Testis (tissue), 3 donors: Measurements from ENCODE around the gene IFITM2. TPM values are rescaled to one million over a fixed set of nuclear protein-coding genes. Genes with fewer than 3 reads are reported as not detected.
"Not testable (repeated sequence)": the region's sequence is repeated elsewhere in the genome, so short reads cannot be mapped to it uniquely, and the experiment has no call there.

ENCODE experiments used
- DNase-seq: peaks from one replicate; pipeline ENCODE4 v3.0.0-alpha.2; 2019
- H3K27ac ChIP-seq, 2 donors: fragments of 200-600 bp; sonication (generic); one replicate each; pipeline ENCODE4 v1.5.1; 2019
- H3K27me3 ChIP-seq: fragments of 200-600 bp; sonication (generic); one replicate; pipeline ENCODE4 v1.5.1; 2019
- H3K36me3 ChIP-seq: fragments of 200-600 bp; sonication (generic); one replicate; pipeline ENCODE4 v1.5.1; 2017; ENCODE audit warnings: low read depth; ENCODE audit errors: missing control alignments
- H3K4me1 ChIP-seq: fragments of 200-600 bp; sonication (generic); one replicate; pipeline ENCODE4 v1.5.1; 2019
- H3K4me3 ChIP-seq, 2 donors: fragments of 200-600 bp; sonication (generic); one replicate each; pipeline ENCODE4 v1.5.1; 2017 to 2019
- H3K9me3 ChIP-seq: fragments of 200-600 bp; sonication (generic); one replicate; pipeline ENCODE4 v1.5.1; 2017
- CTCF ChIP-seq, 3 experiments: fragments of 450-650 bp in 2 of 3; fragments of 200-600 bp in 1 of 3; sonication (generic) in 1 of 3; IDR thresholded peaks; one replicate each; pipeline ENCODE4 v1.5.1; 2016 to 2019; ENCODE audit warnings: antibody characterized with exemption in 3 of 3, mild to moderate bottlenecking in 2 of 3, moderate library complexity in 1 of 3
- POLR2A ChIP-seq: fragments of 450-650 bp; IDR thresholded peaks from one replicate; pipeline ENCODE4 v1.6.1; 2017; ENCODE audit warnings: antibody characterized with exemption, mild to moderate bottlenecking, moderate library complexity
- WGBS, 2 donors: methylation state at CpG; one replicate each; pipeline ENCODE4 v1.1.5; 2018; 5-methylcytosine and 5-hydroxymethylcytosine counted together
- intact Hi-C: fragments of 100-400 bp; cut with DNase I; formaldehyde crosslinking; loops from one replicate; pipeline ENCODE4 v1.15.1; 2023; ENCODE audit warnings: low total_unique reads
- polyA plus RNA-seq: library from polyadenylated mRNA; stranded (reverse); fragments of 350-450 nt; fragmentation: Illumina TruSeq; extraction: RNeasy Lipid Tissue Mini Kit (QIAGEN cat#74804); gene quantifications from one replicate; pipeline ENCODE4 v1.2.3, GENCODE V29; 2014; ENCODE audit warnings: low read depth, low replicate concordance; ENCODE audit not compliant: insufficient read depth
- total RNA-seq, 2 donors: library from RNA; depleted of rRNA; stranded (reverse); fragments of >200 nt; gene quantifications; one replicate each; pipeline ENCODE4 v1.2.3, GENCODE V29; 2016

The IFITM2 gene
- total and polyA plus RNA-seq, 3 donors from 2014 or later = 119 to 283 (median 169) TPM

GRCh38 chr11:267491-267994, 40.1 kb upstream of the IFITM2 start:
- TF ChIP-seq CTCF (IDR thresholded peaks at IDR 0.05) (no peak), POLR2A (no peak)
- Histone ChIP-seq H3K4me1 (no peaks in the 10 kb centered on the region), H3K4me3 (peak overlapping the region; percentile 2 to 34), H3K27ac (peak overlapping the region in 1 of 2 donors; percentile 58), H3K9me3 (no peaks in the 10 kb centered on the region), H3K36me3 (no peaks in the 10 kb centered on the region), H3K27me3 (no peaks in the 10 kb centered on the region)
- 45 to 50% methylated on average over 15 to 17 of the region's 18 CpGs for WGBS, 2 donors
- DNase-seq = no peak
- intact Hi-C loops = no loop called here

DNA sequence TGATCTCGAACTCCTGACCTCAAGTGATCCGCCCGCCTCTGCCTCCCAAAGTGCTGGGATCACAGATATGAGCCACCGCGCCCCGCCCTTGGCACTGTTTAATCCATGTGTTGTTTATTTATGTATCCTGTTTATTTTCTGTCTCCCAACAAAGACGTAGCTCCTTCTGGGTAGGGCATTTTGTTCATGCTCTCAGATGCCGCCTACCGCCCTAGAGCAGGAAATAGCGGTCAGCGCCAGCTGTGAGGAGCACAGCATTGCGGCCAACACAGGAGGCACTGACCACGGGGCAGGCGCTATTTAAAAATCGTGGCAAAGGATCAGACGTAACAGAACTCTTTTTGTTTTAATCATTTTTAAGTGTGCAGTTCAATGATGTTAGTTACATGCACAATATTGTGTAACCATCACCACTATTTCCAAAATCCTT, 38.9 kb upstream of the IFITM2 start:
- H3K4me1 ChIP-seq, H3K4me3 ChIP-seq, H3K9me3 ChIP-seq, H3K27me3 ChIP-seq, intact Hi-C loops, H3K36me3 ChIP-seq: not testable (repeated sequence)
- DNase-seq = peak; percentile 47
- WGBS, 2 donors = 64 to 69% methylated on average over 16 of the region's 16 CpGs
- H3K27ac ChIP-seq = peak overlapping the region in 1 of 2 donors; percentile 58

- Histone ChIP-seq H3K36me3 (no peaks in the 10 kb centered on the region), H3K4me1 (no peaks in the 10 kb centered on the region), H3K27me3 (no peaks in the 10 kb centered on the region), H3K9me3 (no peaks in the 10 kb centered on the region), H3K4me3 (no peak overlapping the region), H3K27ac (peak overlapping the region in 1 of 2 donors; percentile 58)
- TF ChIP-seq POLR2A (no peak), CTCF (IDR thresholded peaks at IDR 0.05) (no peak)
- intact Hi-C loops = no loop called here
- DNase-seq = peak; percentile 16
- WGBS, 2 donors = 60 to 63% methylated on average over 21 of the region's 21 CpGs
Observed at GRCh38 chr11:269146-269890, 38.3 kb upstream of the IFITM2 start.

DNA sequence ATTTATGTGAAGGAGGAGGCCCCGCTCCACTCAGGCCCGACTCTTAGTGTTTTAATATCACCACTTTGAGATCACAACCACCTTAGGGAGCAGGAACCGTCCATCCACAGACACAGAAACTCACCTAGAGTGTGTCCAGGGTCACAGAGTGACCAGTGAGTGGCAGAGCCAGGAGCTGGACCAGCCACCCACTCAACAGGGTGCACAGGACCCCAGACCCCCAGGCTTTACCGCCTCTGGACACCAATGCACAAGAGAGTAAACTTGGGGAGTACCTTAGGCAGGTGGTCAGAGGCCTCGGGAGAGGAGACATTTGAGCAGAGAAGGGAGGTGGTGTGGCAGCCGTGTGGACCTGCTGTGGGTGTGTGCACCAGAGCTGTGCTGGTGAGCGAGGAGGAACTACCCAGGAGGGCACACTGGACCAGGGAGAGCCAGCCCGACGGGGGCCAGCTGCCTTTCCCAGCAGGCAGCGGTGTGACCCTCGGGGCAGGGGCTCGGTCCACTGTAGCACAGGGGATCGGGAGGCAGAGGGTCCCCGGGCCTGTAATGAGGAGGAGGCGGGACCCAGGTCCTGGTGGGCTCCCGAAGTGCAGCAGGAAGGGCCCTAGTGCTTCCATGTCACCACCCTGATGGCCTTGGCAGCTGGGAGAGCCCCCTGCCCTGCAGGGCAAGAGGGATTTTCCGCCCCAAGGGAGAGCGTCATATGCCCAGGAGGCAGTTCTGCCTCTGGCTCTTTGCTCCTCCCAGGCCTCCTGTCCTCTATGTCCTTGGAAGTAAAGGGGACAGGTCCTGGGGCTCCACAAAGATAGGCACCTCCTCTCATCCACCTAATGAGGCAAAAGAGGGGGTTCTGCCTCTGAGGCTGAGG, 36.9 kb upstream of the IFITM2 start:
- WGBS, 2 donors = 79 to 85% methylated on average over 12 to 18 of the region's 18 CpGs
- Histone ChIP-seq H3K27me3 (no peaks in the 10 kb centered on the region), H3K36me3 (no peaks in the 10 kb centered on the region), H3K4me3 (no peak overlapping the region), H3K4me1 (no peaks in the 10 kb centered on the region), H3K9me3 (no peaks in the 10 kb centered on the region), H3K27ac (peak overlapping the region in 1 of 2 donors; percentile 19)
- intact Hi-C loops = no loop called here
- peak; percentile 13 for DNase-seq
- no peak for TF ChIP-seq CTCF (IDR thresholded peaks at IDR 0.05)
- TF ChIP-seq POLR2A = no peak

DNA sequence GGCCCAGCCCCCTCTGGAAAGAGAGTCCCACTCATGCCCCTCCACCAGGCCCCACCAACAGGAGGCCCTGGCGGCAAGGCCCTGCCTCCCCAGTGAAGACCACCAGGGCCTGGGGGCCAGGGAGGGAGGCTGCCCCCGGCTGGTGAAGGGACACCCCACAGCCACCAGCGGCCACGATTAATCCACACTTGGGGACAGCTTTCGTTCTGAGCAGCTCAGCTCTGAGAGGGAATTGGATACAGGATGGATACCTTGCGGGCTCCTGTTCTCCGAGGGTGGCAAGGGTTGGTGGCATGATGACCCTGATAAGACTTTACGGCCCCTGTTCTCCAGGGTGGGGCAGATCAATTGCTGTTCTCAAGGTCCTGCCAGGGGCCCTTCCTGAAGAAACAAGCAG, 36.3 kb upstream of the IFITM2 start:
- Histone ChIP-seq H3K4me1 (no peaks in the 10 kb centered on the region), H3K27me3 (no peaks in the 10 kb centered on the region), H3K9me3 (no peaks in the 10 kb centered on the region), H3K36me3 (no peaks in the 10 kb centered on the region), H3K4me3 (no peak overlapping the region), H3K27ac (no peak overlapping the region)
- 78 to 81% methylated on average over 7 to 8 of the region's 8 CpGs for WGBS, 2 donors
- DNase-seq = no peak
- intact Hi-C loops = no loop called here
- no peak for TF ChIP-seq CTCF (IDR thresholded peaks at IDR 0.05)
- TF ChIP-seq POLR2A = no peak
